Iris pigment epithelial cell (primary cell): ENCODE data around the gene ACTR3C.

Source experiments
- DNase-seq: peaks from one replicate; pipeline ENCODE4 v3.0.0-alpha.2; 2011; ENCODE audit warnings: low read depth

ACTR3C gene

DNA sequence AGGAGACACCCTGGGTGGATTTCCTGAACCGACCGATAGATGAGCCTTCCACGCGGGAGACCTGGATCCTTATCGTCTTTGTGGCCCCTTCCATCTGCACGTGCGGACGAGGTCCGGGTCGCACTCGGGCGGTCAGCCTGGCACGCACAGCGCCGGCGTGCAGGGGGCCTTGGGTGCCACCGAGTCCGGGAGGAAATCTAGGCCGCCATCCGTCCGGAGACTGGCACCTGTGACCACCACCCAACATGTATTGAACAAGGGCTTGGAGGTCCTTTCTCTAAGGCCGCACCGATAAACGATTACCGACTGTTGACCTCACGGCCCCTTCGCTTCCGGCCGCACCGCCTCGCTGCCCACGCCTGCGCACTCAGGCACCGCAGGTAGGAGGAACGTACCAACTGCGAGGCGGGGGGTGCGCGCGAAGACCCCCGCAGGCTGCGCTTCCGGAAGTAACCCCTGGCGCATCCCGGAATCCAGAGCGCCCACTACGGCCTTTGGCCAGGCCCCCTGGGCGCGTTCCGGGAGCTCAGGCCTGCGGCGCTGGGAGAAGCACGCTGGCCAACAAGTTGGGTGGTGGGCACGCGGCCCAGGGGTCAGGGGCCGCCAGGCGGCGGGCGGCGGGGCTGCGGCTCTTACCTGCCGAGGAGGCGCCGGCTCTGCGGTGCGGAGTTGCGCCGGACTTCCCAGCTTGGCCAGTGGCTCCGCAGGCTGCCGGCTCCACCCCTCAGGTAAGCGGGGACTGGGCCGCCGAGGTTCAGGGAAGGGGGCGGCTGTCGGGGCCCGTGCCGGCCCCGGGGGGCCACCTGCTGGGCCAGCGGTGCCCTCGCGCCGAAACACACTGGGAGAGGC, at the start of gene ACTR3C, which contains the start of gene LRRC61:
TSS of gene ACTR3C (minus strand) at position 713 of the 849 bp plus-strand sequence. CDS start 28,249 bp downstream, outside the sequence.
TSS of gene LRRC61 (plus strand) at position 523 of the 849 bp plus-strand sequence. CDS start 13,507 bp downstream, outside the sequence.
- DNase-seq = no peak

DNA sequence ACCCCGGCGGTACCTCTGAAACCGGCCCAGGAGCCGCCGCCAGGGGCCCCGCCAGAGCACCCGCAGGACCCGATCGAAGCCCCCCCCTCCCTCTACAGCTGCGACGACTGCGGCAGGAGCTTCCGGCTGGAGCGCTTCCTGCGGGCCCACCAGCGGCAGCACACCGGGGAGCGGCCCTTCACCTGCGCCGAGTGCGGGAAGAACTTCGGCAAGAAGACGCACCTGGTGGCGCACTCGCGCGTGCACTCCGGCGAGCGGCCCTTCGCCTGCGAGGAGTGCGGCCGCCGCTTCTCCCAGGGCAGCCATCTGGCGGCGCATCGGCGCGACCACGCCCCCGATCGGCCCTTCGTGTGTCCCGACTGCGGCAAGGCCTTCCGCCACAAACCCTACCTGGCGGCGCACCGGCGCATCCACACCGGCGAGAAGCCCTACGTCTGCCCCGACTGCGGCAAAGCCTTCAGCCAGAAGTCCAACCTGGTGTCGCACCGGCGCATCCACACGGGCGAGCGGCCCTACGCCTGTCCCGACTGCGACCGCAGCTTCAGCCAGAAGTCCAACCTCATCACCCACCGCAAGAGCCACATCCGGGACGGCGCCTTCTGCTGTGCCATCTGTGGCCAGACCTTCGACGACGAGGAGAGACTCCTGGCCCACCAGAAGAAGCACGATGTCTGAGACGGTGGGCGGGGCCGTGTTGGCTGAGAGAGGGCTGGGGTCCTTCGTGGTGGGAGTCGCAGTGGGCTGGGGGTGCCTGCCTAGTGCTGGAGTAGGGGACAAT, 49.1 kb upstream of the ACTR3C start:
- DNase-seq = no peak

DNA sequence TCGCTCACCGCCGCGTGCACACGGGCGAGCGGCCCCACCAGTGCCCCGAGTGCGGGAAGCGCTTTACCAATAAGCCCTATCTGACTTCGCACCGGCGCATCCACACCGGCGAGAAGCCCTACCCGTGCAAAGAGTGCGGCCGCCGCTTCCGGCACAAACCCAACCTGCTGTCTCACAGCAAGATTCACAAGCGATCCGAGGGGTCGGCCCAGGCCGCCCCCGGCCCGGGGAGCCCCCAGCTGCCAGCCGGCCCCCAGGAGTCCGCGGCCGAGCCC, 48.6 kb upstream of the ACTR3C start:
- DNase-seq = no peak

DNA sequence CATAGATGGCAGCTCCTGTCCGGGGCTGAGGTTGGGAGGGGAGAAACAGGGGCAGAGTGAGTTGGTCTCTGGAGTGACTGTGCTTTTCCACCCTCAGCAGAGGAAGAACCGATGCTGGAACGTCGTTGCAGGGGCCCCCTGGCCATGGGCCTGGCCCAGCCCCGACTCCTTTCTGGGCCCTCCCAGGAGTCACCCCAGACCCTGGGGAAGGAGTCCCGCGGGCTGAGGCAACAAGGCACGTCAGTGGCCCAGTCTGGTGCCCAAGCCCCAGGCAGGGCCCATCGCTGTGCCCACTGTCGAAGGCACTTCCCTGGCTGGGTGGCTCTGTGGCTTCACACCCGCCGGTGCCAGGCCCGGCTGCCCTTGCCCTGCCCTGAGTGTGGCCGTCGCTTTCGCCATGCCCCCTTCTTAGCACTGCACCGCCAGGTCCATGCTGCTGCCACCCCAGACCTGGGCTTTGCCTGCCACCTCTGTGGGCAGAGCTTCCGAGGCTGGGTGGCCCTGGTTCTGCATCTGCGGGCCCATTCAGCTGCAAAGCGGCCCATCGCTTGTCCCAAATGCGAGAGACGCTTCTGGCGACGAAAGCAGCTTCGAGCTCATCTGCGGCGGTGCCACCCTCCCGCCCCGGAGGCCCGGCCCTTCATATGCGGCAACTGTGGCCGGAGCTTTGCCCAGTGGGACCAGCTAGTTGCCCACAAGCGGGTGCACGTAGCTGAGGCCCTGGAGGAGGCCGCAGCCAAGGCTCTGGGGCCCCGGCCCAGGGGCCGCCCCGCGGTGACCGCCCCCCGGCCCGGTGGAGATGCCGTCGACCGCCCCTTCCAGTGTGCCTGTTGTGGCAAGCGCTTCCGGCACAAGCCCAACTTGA, 48.0 kb upstream of the ACTR3C start:
- DNase-seq = no peak

DNA sequence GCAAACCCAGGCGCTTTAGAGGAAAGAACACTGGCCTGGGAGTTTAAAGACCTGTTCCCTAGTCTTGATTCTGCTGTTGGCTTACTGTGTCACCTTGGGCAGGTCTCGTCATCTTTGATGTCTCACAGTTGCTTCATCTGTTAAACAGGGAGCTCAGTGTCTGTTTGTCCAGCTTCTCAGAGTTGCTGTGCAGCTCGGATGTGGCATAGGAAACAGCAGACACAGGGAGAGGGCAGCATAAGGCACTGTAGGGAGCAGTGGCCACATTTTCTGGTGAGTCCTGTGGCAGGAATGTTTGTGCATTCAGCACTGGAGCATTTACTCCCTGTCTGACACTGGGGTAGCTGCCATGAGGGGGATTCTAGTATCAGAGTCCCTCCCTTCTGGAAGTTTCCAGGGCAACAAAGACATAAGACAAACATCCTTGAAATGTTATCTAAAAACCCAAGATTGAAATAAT, 47.3 kb upstream of the ACTR3C start:
- peak; percentile 69 for DNase-seq

DNA sequence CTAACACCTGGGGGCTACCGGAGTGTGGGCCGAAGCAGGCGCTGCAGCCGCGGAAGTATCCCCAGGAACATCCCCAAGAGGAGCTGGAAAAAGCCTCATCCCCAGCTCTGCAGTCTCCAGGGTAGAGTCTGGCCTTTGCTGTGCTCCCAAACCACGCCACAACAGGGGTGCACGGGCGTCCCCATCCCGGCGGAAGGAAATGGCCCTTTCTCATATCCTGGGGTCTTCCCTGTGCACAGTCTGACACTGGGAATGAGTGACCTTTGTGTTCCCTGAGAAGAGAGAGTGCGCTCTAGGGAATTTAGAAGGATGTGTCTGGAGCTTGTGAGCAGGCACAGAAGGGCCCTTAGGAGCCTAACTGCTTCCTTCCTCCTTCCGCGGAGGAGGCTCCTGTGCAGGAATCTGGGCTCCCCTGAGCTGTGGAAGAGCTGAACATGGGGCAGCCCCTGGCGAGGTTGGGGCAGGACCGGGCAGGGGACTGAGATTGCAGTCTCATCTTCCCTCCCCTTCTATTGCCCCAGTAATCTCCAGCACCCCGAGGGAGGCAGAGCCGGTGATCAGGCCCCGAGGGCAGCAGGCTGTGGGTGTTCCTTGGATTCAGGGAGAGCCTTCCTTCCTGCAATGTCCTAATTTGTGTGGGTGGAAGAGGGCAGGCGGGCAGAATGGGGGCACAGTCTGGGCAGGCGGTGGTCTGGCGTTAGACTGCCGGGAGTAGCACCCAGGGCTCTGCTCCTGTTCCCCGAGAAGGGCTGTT, 46.6 kb upstream of the ACTR3C start:
- peak; percentile 14 for DNase-seq

DNA sequence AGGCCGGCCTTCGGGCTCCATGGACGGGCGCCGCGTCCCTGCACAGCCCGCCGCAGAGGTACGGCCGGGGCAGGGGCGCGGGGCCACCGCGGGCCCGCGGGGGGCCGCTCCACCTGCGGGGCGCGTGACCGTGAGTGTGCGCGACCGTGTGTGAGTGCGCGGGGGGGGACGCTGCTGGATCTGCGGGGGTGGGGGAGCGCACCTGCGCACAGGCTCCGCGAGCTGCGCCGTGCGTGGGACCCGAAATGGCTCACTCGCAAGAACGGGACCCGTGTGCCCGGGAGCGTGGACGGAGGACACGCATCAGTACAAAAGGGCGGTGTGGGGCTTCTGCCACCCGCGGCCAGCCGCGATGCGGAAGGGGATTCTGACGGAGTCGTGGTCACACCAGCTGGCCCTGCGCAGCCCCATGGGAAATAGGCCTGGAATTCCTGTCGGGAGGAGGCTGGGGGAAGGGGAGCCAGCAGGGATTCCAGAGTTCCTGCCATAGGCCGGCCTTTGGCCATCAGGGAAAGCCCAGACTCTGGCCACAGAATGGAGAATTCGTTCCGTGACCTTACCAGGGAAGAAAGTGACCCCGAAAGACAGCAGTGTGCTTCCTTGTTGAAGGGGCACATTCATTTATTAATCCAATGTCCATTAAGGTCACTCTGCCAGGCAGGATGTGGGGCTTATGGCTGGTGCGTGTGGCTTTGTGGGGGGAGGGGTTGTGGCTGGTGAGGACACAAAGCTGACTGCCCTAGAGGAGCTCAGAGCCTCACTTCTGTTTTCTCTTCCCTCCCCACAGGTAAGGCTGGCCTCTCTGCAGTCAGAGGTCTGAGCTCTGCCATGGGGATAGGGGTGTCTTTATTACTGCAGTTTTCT, 45.8 kb upstream of the ACTR3C start:
- DNase-seq = peak; percentile 33

DNA sequence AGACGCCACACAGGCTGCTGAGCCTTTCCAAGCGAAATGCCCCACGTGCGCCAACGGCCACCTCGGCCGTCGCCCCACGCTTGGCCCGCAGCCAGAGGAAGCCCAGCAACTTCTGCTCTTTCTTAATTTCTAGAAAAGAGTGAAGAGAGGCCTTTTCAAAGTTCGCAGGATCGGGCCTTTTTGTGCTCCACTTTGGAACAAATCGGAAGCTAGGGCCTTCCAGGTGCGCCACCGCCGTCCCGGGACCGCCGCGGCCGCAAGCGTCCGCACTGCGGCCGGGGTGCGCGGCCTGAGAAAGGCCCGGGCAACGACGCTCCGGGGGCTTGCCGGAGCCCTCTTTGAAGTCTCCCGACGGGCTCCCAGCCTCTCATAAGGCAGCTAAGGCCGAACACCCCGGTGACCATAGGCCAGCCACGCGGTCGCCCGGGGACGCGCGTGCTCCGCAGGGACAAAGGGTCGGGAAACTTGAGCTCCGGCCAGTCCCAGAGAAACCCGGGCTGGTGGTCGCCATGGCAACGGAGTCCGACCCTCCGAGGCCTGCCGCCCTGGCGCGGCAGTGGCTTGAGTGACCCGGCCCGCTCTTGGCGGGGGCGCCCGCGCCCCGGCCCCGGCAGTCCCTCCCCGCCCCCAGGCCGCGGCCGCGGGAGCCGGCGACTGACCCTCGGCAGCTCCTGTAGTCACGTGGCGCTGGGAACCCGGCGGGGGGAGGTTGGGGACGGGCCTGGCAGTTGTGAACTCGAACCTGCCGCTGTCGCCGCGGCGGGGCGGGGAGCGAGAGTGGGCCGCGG, 44.9 kb upstream of the ACTR3C start, which contains the start of gene REPIN1:
TSS of gene REPIN1 (plus strand) at position 727 of the 788 bp plus-strand sequence. CDS start 890 bp downstream, outside the sequence.
- DNase-seq = peak; percentile 72

DNA sequence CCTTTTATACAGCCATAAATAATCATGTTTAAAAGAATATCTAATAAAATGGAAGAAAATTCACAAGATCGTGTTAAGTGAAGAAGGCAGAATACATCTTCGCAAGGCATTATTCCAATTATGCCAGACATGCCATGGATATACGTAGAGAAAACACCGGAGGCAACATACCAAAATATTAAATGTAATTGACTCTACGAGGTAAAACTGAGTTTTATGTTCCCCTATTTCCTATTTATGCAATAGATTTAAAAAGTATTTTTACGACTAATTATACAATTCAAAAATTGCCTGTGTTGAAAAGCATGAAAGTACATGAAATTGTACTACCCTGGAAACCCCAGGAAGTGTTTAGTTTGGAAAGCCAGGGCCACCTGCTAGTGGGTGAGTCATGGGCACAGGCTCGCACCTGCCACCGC, 44.3 kb upstream of the ACTR3C start:
- DNase-seq = peak; percentile 31

DNA sequence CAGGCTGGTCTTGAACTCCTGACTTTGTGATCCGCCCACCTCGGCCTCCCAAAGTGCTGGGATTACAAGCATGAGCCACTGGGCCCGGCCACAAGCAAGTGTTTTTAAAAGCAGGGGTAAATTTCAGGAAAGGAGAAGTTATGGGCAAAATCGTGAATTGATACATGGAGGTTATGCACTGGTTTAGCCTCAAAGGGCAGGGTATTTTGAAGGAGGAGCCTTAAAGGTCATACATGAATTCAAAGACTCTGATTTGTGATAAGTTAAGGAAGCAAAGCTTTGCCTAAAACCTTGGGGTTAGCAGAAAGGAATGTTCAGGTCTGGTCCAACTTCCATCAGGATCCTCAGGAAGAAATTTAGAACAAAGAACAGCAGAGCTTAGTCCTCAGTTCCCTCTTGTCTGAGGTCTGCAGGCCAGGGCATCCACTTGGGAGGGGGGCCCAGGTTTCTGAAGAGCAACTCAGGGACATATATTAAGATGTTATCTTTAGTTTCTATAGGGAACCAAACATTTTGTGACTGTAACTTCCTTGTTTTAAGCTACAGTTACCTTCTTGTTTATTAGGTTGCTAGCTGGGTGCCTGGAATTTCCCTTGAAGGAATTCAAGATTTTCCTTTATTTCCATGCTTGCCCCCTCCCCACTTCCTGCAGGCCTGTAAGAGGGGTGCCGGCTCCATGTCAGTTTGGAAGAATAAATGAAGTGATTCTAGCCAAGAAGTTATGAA, 42.5 kb upstream of the ACTR3C start:
- DNase-seq = no peak

DNA sequence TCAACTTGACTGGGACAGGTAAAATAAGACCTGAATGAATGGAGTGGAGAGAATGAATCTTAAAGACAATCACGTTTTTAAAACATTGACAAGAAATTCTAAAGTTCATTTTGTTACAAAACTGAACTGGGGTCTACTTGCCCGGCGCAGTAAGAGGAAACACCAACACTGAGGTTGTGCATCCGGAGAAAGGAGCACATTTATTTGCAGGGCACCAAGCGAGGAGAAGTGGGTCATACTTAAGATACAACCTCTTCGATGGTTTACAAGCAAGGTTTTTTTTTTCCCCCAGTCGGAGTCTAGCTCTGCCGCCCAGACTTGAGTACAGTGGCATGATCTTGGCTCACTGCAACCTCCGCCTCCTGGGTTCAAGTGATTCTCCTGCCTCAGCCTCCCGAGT, 41.8 kb upstream of the ACTR3C start:
- no peak for DNase-seq

DNA sequence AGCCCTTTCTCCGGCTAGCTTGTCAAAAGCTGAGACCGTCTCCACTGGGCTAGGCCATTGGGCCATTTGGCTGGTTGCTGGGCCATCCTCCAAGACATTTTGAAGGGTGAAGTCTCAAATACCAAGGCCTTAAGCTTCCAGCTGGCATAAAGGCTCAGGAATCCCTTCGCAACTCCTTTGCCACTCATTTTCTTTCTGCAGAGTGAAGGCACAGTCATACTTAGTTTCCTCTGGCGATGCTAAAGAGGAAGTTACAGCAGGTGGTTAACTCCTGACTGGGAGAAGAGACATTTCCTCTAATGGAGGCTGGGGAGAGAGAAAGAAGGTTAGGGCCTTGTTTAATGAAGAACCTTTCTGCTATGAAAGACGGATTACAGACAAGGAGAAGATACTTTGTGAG, 40.5 kb upstream of the ACTR3C start:
- no peak for DNase-seq

DNA sequence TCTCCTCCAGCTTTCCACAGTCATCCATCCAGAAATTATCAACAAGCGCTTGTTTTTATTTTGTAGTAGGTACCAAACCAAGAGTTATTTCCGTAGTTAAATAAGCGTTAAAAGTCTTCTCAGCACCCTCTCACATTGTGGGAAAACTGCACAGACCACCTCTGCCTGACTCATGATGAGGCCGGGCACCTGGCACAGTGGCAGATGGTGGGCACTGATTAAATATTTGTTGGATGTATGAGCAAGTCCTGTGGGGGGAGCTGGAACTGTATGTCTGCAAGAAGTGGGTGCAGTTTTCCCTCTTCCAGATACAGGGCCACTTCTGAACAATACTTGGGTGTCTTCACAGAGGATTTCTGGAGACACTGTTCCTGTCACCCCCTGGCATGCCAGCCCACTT, 40.0 kb upstream of the ACTR3C start:
- no peak for DNase-seq

DNA sequence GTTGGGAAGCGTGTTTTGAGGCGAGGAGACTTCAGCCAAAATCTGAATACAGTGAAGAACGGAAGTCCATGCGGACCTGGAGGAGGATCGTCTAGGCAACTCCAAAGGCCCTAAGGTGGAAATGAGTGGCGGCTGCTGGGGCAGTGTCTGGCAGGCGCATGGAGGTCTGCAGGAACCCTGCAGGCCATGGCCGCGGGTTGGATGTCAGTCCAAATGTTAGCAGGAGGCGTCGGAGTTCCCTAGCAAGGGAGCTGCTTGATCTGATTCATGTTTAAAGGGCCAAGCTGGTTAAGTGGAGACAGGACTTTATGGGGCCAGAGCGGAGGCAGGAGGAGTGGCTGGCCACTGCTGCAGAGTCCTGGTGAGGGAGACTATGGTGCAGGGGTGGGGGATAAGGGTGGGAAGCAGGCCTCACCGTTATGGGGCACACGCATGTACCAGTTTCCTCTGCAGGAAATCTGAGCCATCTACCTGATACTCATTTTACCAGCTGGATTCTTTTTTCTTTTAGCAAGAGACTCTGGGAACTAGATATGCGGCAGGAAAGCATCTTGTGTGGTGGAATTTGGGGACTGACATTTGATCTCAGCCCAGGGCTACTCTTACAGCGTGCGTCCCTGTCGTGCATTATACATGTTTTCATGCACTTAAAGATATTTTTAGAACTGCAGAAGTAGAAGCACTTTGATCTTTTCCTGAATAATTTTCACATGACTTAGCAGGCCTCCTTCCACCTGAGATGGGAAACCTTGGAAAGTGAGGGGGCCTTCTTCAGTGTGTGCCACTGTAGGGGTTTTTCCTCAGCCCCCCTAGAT, 38.7 kb upstream of the ACTR3C start:
- no peak for DNase-seq

DNA sequence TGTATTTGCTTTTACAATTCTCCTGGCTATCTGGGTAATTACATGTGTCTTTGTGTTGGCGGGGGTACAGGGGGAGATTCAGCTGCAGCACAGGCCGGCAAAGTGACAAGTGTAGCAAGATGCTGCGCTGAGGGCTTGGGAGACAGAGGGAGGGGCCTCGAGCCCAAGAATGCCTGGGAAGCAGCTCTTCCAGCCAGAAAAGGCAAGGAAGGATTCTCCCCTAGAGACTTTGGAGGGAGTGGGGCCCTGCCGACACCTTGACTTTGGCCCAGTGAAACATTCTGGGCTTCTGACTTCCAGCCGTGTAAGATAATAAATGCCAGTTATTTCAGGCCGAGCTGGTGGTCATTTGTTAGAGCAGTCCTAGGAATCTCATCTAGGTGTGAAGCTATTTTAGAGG, 38.1 kb upstream of the ACTR3C start:
- no peak for DNase-seq

DNA sequence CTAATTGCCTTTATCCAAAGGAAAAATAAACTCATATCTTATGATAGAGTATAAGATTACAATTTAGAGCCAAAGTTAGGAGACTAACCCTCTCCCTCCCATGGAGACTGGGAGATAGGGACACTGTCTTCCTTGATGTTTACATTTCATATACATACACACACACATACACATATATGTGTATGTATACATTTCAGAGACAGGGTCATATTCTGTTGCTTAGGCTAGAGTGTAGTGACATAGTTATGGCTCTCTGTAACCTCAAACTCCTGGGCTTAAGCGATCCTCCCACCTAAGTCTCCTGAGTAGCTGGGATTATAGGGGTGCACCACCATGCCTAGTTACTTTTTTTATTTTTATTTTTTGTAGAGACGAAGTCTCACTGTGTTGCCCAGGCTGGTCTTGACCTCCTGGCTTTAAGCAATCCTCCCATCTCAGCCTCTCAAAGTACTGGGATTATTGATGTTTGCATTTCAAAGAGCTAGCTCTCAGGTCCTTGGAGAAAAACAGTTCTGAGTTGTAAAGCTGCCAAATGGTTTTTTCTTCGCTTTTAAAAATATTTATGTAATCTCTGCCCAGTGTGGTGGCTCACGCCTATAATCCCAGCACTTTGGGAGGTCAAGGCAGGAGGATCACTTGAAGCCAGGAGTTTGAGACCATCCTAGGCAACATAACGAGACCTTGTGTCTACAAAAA, 37.2 kb upstream of the ACTR3C start:
- no peak for DNase-seq

DNA sequence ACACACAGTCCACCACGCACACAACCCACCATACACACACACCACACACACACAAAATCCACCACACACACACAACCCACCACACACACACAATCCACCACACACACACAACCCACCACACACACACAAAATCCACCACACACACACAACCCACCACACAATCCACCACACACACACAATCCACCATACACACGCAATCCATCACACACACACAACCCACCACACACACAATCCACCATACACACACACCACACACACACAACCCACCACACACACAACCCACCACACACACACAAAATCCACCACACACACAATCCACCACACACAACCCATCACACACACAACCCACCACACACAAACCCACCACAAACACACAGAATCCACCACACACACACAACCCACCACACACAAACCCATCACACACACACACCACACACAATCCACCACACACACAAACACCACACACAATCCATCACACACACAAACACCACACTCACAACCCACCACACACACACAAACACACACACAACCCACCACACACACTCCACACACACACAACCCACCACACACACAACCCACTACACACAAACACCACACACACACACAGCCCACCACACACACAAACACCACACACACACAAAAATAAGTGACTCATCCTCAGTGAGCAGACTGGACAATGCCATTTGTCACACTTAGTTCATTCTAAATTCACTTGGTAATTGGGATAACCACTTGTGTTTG, 36.4 kb upstream of the ACTR3C start:
- no peak for DNase-seq
